OCI-LY3 (cell line): Measurements from ENCODE around the gene PRR20E.
"Not testable (repeated sequence)": the region's sequence is repeated elsewhere in the genome, so short reads cannot be mapped to it uniquely, and the experiment has no call there.

Experiments
- H2AFZ ChIP-seq: fragments of 200-600, 300-600 bp; shearing (Covaris generic); 2 replicates; pipeline ENCODE4 v1.6.0; 2014; ENCODE audit warnings: antibody characterized with exemption, low read depth, low read length
- H3K27ac ChIP-seq: fragments of 200-600, 300-600 bp; sonication (generic); 2 replicates; pipeline ENCODE4 v1.5.1; 2014; ENCODE audit warnings: mild to moderate bottlenecking, low read length, moderate library complexity, mixed read lengths
- H3K27me3 ChIP-seq: fragments of 200-600, 300-600 bp; sonication (generic); 2 replicates; pipeline ENCODE4 v1.6.1; 2014; ENCODE audit warnings: low read depth, low read length, mixed read lengths
- H3K36me3 ChIP-seq: fragments of 200-600, 300-600 bp; sonication (generic); replicated peaks from 2 replicates; pipeline ENCODE3; 2014; ENCODE audit warnings: low read depth, low read length, mixed read lengths
- H3K4me1 ChIP-seq: fragments of 300-600, 200-600 bp; sonication (generic); 2 replicates; pipeline ENCODE4 v1.6.1; 2014; ENCODE audit warnings: low read length, mixed read lengths
- H3K4me2 ChIP-seq: fragments of 200-600, 300-600 bp; sonication (generic); 2 replicates; pipeline ENCODE4 v1.6.1; 2014; ENCODE audit warnings: low read length, mixed read lengths
- H3K4me3 ChIP-seq: fragments of 300-600, 200-600 bp; sonication (generic); 2 replicates; pipeline ENCODE4 v1.5.1; 2014; ENCODE audit warnings: antibody characterized with exemption, mild to moderate bottlenecking, low read length, moderate library complexity
- H3K79me2 ChIP-seq: fragments of 300-600, 200-600 bp; shearing (Covaris generic); 2 replicates; pipeline ENCODE4 v1.6.1; 2014; ENCODE audit warnings: mild to moderate bottlenecking, low read length, mixed read lengths
- H3K9ac ChIP-seq: fragments of 300-600, 200-600 bp; shearing (Covaris generic); 2 replicates; pipeline ENCODE4 v1.6.0; 2014; ENCODE audit warnings: mild to moderate bottlenecking, low read length, moderate library complexity
- H3K9me3 ChIP-seq: fragments of 200-600, 300-600 bp; shearing (Covaris generic); 2 replicates; pipeline ENCODE4 v1.6.1; 2014; ENCODE audit warnings: low read length, mixed read lengths; ENCODE audit not compliant: insufficient read depth
- H4K20me1 ChIP-seq: fragments of 200-600, 300-600 bp; sonication (generic); 2 replicates; pipeline ENCODE4 v1.6.1; 2016; ENCODE audit warnings: low read length, mixed read lengths; ENCODE audit not compliant: insufficient read depth
- CTCF ChIP-seq: fragments of 200-600, 300-600 bp; sonication (generic); IDR thresholded peaks from 2 replicates; pipeline ENCODE4 v1.5.1; 2014; ENCODE audit warnings: antibody characterized with exemption, low read length, low read depth
- EZH2phosphoT487 ChIP-seq: fragments of 200-600 bp; shearing (Covaris generic); IDR thresholded peaks from 2 replicates; pipeline ENCODE4 v1.6.1; 2018; ENCODE audit warnings: antibody characterized with exemption, mixed run types, low read depth

The PRR20E gene

DNA sequence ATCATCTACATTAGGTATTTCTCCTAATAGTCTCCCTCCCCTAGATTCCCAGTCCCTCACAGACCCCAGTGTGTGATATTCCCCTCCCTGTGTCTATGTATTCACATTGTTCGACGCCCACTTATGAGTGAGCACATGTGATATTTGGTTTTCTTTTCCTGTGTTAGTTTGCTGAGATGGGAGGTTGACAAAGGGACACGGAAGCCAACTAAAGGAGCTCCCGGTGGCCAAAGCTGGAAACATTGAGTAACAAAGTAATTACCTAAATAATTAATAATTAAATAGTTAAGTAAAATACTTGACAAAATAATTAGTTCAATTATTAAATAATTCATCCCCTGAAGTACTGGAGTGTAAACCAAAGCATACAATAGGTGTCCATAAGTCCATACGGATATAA lies 28.0 kb upstream of the PRR20E start:
- H4K20me1 ChIP-seq = no peaks in the 10 kb centered on the region
- H3K27me3 ChIP-seq = no peaks in the 10 kb centered on the region
- H3K36me3 ChIP-seq = no peaks in the 10 kb centered on the region
- H3K9me3 ChIP-seq = no peaks in the 10 kb centered on the region
- no peak overlapping the region for H2AFZ ChIP-seq
- H3K79me2 ChIP-seq = no peaks in the 10 kb centered on the region
- H3K4me2 ChIP-seq = no peak overlapping the region
- no peak for TF ChIP-seq CTCF
- no peak for TF ChIP-seq EZH2phosphoT487
- no peaks in the 10 kb centered on the region for H3K4me1 ChIP-seq
- H3K4me3 ChIP-seq = no peak overlapping the region
- H3K9ac ChIP-seq = no peak overlapping the region
- no peak overlapping the region for H3K27ac ChIP-seq

DNA sequence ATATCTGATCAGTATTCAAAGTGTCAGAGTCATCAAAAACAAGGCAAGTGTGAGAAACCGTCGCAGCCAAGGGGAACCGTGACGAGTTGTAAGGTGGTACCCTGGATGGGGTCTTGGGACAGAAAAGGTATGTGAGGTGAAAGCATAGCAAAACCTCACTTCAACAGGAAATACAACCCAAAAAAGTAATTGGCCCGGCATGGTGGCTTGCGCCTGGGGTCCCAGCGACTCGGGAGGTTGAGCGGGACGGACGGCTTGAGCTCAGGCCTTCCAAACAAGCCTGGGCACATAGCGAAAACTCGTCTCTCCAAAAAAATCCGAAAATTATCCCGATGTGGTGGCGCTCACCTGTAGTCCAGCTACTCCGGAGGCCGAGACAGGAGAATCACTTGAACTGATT lies 27.2 kb upstream of the PRR20E start:
- not testable (repeated sequence) for H3K27me3 ChIP-seq, H2AFZ ChIP-seq, H3K4me3 ChIP-seq, H3K4me1 ChIP-seq, H4K20me1 ChIP-seq, H3K9ac ChIP-seq, H3K27ac ChIP-seq, H3K9me3 ChIP-seq, H3K79me2 ChIP-seq, H3K36me3 ChIP-seq, H3K4me2 ChIP-seq

GRCh38 chr13:57140235-57140968 lies 26.6 kb upstream of the PRR20E start, which contains the start of gene PRR20A:
PRR20A (plus strand) TSS chr13:57140918; CDS start chr13:57141305, 387 bp downstream.
- H3K4me3 ChIP-seq, H3K36me3 ChIP-seq, H3K27me3 ChIP-seq, H3K79me2 ChIP-seq, H4K20me1 ChIP-seq, H2AFZ ChIP-seq, H3K9me3 ChIP-seq, H3K27ac ChIP-seq, H3K9ac ChIP-seq, H3K4me2 ChIP-seq, H3K4me1 ChIP-seq: not testable (repeated sequence)

- H3K4me1 ChIP-seq, H3K27ac ChIP-seq, H3K4me2 ChIP-seq, H3K9ac ChIP-seq, H4K20me1 ChIP-seq, H2AFZ ChIP-seq, H3K36me3 ChIP-seq, H3K79me2 ChIP-seq, H3K4me3 ChIP-seq, H3K9me3 ChIP-seq, H3K27me3 ChIP-seq: not testable (repeated sequence)
These were observed 19.8 kb upstream of the PRR20E start, which contains the start of gene PRR20B for GRCh38 chr13:57147188-57147587. PRR20B (plus strand) TSS chr13:57147488; CDS start chr13:57147875, 387 bp downstream.

- H3K36me3 ChIP-seq, H3K9ac ChIP-seq, H4K20me1 ChIP-seq, H3K27ac ChIP-seq, H3K4me3 ChIP-seq, H3K79me2 ChIP-seq, H3K9me3 ChIP-seq, H3K4me2 ChIP-seq, H3K27me3 ChIP-seq, H2AFZ ChIP-seq, H3K4me1 ChIP-seq: not testable (repeated sequence)
These were observed 18.9 kb upstream of the PRR20E start for GRCh38 chr13:57148106-57148505.

- not testable (repeated sequence) for H2AFZ ChIP-seq, H3K36me3 ChIP-seq, H3K9me3 ChIP-seq, H3K4me2 ChIP-seq, H3K4me3 ChIP-seq, H3K79me2 ChIP-seq, H4K20me1 ChIP-seq, H3K27me3 ChIP-seq, H3K9ac ChIP-seq, H3K4me1 ChIP-seq, H3K27ac ChIP-seq
These were observed 13.2 kb upstream of the PRR20E start, which contains the start of gene PRR20C for GRCh38 chr13:57153761-57154160. PRR20C (plus strand) TSS chr13:57154061; CDS start chr13:57154448, 387 bp downstream.

GRCh38 chr13:57160332-57160731 lies 6.7 kb upstream of the PRR20E start, which contains the start of gene PRR20D:
PRR20D (plus strand) TSS chr13:57160632; CDS start chr13:57161019, 387 bp downstream.
- not testable (repeated sequence) for H3K36me3 ChIP-seq, H3K9ac ChIP-seq, H4K20me1 ChIP-seq, H3K4me1 ChIP-seq, H3K27ac ChIP-seq, H3K79me2 ChIP-seq, H3K27me3 ChIP-seq, H3K4me2 ChIP-seq, H3K4me3 ChIP-seq, H2AFZ ChIP-seq, H3K9me3 ChIP-seq
